Mesenchymal stem cell (in vitro differentiated cells and primary cell): Measurements from ENCODE around the gene ANO7.

Experiments
- DNase-seq: peaks from one replicate; pipeline ENCODE4 v3.0.0-alpha.2; 2013
- H2AFZ ChIP-seq: one replicate; pipeline ENCODE4 v1.6.1; 2013; ENCODE audit warnings: low read depth, mild to moderate bottlenecking, control low read depth, inconsistent platforms, low read length, moderate library complexity
- H2AK5ac ChIP-seq: 2 replicates; pipeline ENCODE4 v1.6.1; 2013; ENCODE audit warnings: low read length, moderate library complexity, mild to moderate bottlenecking, inconsistent platforms; ENCODE audit not compliant: severe bottlenecking
- H2BK120ac ChIP-seq: one replicate; pipeline ENCODE4 v1.6.1; 2013; ENCODE audit warnings: low read depth, mild to moderate bottlenecking, inconsistent platforms, low read length, moderate library complexity
- H2BK12ac ChIP-seq, 2 experiments: one replicate each; pipeline ENCODE4 v1.6.1; 2013; ENCODE audit warnings: inconsistent platforms in 2 of 2, low read length in 2 of 2, mild to moderate bottlenecking in 2 of 2, moderate library complexity in 2 of 2, control low read depth in 1 of 2
- H2BK15ac ChIP-seq: one replicate; pipeline ENCODE4 v1.6.1; 2013; ENCODE audit warnings: mild to moderate bottlenecking, low read depth, inconsistent platforms; ENCODE audit not compliant: poor library complexity, severe bottlenecking
- H2BK5ac ChIP-seq: 2 replicates; pipeline ENCODE4 v1.6.1; 2013; ENCODE audit warnings: low read depth, mild to moderate bottlenecking, low read length, control low read depth, inconsistent platforms; ENCODE audit not compliant: poor library complexity, severe bottlenecking
- H3K14ac ChIP-seq, 2 experiments: one replicate each; pipeline ENCODE4 v1.6.1; 2013; ENCODE audit warnings: inconsistent platforms in 2 of 2, low read length in 2 of 2, control low read depth in 1 of 2, mild to moderate bottlenecking in 1 of 2, moderate library complexity in 1 of 2
- H3K18ac ChIP-seq, 2 experiments: one replicate each; pipeline ENCODE4 v1.6.1; 2013; ENCODE audit warnings: inconsistent platforms in 2 of 2, low read length in 2 of 2, control low read depth in 1 of 2, low read depth in 1 of 2, mild to moderate bottlenecking in 1 of 2
- H3K23ac ChIP-seq, 2 experiments: one replicate each; pipeline ENCODE4 v1.6.1; 2013; ENCODE audit warnings: inconsistent platforms in 2 of 2, low read length in 2 of 2, mild to moderate bottlenecking in 2 of 2, moderate library complexity in 2 of 2, control low read depth in 1 of 2
- H3K27ac ChIP-seq: 2 replicates; pipeline ENCODE4 v1.5.1; 2013; ENCODE audit warnings: mild to moderate bottlenecking, moderate library complexity, low read length, control low read depth, inconsistent platforms; ENCODE audit not compliant: poor library complexity, severe bottlenecking
- H3K27me3 ChIP-seq, 2 experiments: 2 replicates each; pipeline versions ENCODE4 v1.6.1 to v1.7.0; 2013; ENCODE audit warnings: low read length in 2 of 2, mild to moderate bottlenecking in 2 of 2, moderate library complexity in 2 of 2, control low read depth in 1 of 2, inconsistent platforms in 1 of 2; ENCODE audit not compliant: control insufficient read depth in 1 of 2, insufficient read depth in 1 of 2
- H3K36me3 ChIP-seq, 2 experiments: 2 replicates each; pipeline versions ENCODE4 v1.6.1 to v1.7.0; 2013; ENCODE audit warnings: low read length in 2 of 2, control low read depth in 1 of 2, inconsistent platforms in 1 of 2, low read depth in 1 of 2, mild to moderate bottlenecking in 1 of 2; ENCODE audit not compliant: insufficient read depth in 2 of 2, control insufficient read depth in 1 of 2
- H3K4ac ChIP-seq, 2 experiments: one replicate each; pipeline ENCODE4 v1.6.1; 2013; ENCODE audit warnings: inconsistent platforms in 2 of 2, low read length in 2 of 2, mild to moderate bottlenecking in 2 of 2, moderate library complexity in 2 of 2, control low read depth in 1 of 2, low read depth in 1 of 2
- H3K4me1 ChIP-seq: 2 replicates; pipeline ENCODE4 v1.6.1; 2013; ENCODE audit warnings: low read depth, low read length, control low read depth; ENCODE audit not compliant: control insufficient read depth, insufficient read depth
- H3K4me2 ChIP-seq: 2 replicates; pipeline ENCODE4 v1.6.1; 2013; ENCODE audit warnings: low read length, mild to moderate bottlenecking, inconsistent platforms; ENCODE audit not compliant: poor library complexity, severe bottlenecking
- H3K4me3 ChIP-seq, 2 experiments: 2 replicates each; pipeline versions ENCODE4 v1.5.1 to v1.7.0; 2013; ENCODE audit warnings: low read length in 2 of 2, mild to moderate bottlenecking in 2 of 2, control low read depth in 1 of 2, low read depth in 1 of 2; ENCODE audit not compliant: insufficient read depth in 1 of 2
- H3K79me1 ChIP-seq: replicated peaks from 2 replicates; pipeline ENCODE4 v1.6.1; 2013; ENCODE audit warnings: mild to moderate bottlenecking, control low read depth, low read length, inconsistent platforms; ENCODE audit not compliant: poor library complexity, severe bottlenecking
- H3K9ac ChIP-seq: 2 replicates; pipeline ENCODE4 v1.7.0; 2013; ENCODE audit warnings: mild to moderate bottlenecking, low read length, moderate library complexity
- H3K9me3 ChIP-seq: 2 replicates; pipeline ENCODE4 v1.7.0; 2013; ENCODE audit warnings: mild to moderate bottlenecking, low read length; ENCODE audit not compliant: control insufficient read depth
- H4K8ac ChIP-seq: one replicate; pipeline ENCODE4 v1.6.1; 2013; ENCODE audit warnings: inconsistent platforms, mild to moderate bottlenecking, low read length, moderate library complexity
- H4K91ac ChIP-seq: one replicate; pipeline ENCODE4 v1.6.1; 2013; ENCODE audit warnings: mild to moderate bottlenecking, low read length, inconsistent platforms
- WGBS: methylation state at CpG from one replicate; pipeline ENCODE4 v1.1.7; 2013; ENCODE audit warnings: mixed read lengths; 5-methylcytosine and 5-hydroxymethylcytosine counted together

Gene ANO7

GRCh38 chr2:241153616-241154015 lies 34.9 kb upstream of the ANO7 start:
- peaks cover 28% of the 10 kb centered on the region for H3K79me1 ChIP-seq
- H3K9me3 ChIP-seq: no peaks in the 10 kb centered on the region
- no peak overlapping the region for H2AFZ ChIP-seq
- 67% methylated on average over 7 of the region's 7 CpGs for WGBS
- no peak overlapping the region for H3K9ac ChIP-seq
- no peak overlapping the region for H2BK120ac ChIP-seq
- H4K8ac ChIP-seq: no peak overlapping the region
- H4K91ac ChIP-seq: peak overlapping the region; percentile 82
- H3K23ac ChIP-seq: no peak overlapping the region
- no peak overlapping the region for H2BK15ac ChIP-seq
- DNase-seq: peak; percentile 6
- H2BK12ac ChIP-seq: no peak overlapping the region
- no peak overlapping the region for H3K4me3 ChIP-seq
- H2AK5ac ChIP-seq: no peak overlapping the region
- H3K27ac ChIP-seq: no peak overlapping the region
- peaks cover 16 to 33% of the 10 kb centered on the region in 2 experiments for H3K36me3 ChIP-seq
- H3K4ac ChIP-seq: no peak overlapping the region
- no peak overlapping the region for H2BK5ac ChIP-seq
- H3K14ac ChIP-seq: no peak overlapping the region
- peaks cover 22% of the 10 kb centered on the region for H3K4me1 ChIP-seq
- H3K27me3 ChIP-seq: no peaks in the 10 kb centered on the region
- H3K18ac ChIP-seq: no peak overlapping the region
- H3K4me2 ChIP-seq: no peak overlapping the region

- Histone ChIP-seq H3K9me3 (no peaks in the 10 kb centered on the region), H4K8ac (no peak overlapping the region), H2AK5ac (no peak overlapping the region), H3K23ac (no peak overlapping the region), H3K27ac (no peak overlapping the region), H3K79me1 (peaks cover 29% of the 10 kb centered on the region), H3K36me3 (peaks cover 22 to 45% of the 10 kb centered on the region in 2 experiments), H2BK12ac (no peak overlapping the region), H3K14ac (no peak overlapping the region), H3K4me1 (peaks cover 20% of the 10 kb centered on the region), H2BK5ac (no peak overlapping the region), H2BK15ac (no peak overlapping the region), H3K4ac (no peak overlapping the region), H3K18ac (no peak overlapping the region), H3K9ac (peak overlapping the region; percentile 35), H4K91ac (no peak overlapping the region), H3K27me3 (no peaks in the 10 kb centered on the region), H3K4me2 (no peak overlapping the region), H3K4me3 (no peak overlapping the region), H2BK120ac (no peak overlapping the region), H2AFZ (no peak overlapping the region)
- no peak for DNase-seq
- WGBS: 94% methylated on average over 4 of the region's 4 CpGs
These were observed 33.6 kb upstream of the ANO7 start for GRCh38 chr2:241154915-241155314.

- Histone ChIP-seq H3K4me2 (no peak overlapping the region), H3K4me1 (peaks cover 17% of the 10 kb centered on the region), H2AFZ (no peak overlapping the region), H3K4me3 (no peak overlapping the region), H3K4ac (no peak overlapping the region), H3K79me1 (peaks cover 25% of the 10 kb centered on the region), H2AK5ac (no peak overlapping the region), H2BK120ac (no peak overlapping the region), H2BK12ac (no peak overlapping the region), H3K23ac (no peak overlapping the region), H3K9me3 (no peaks in the 10 kb centered on the region), H3K27me3 (no peaks in the 10 kb centered on the region), H4K8ac (no peak overlapping the region), H3K27ac (no peak overlapping the region), H3K18ac (no peak overlapping the region), H2BK15ac (no peak overlapping the region), H2BK5ac (no peak overlapping the region), H4K91ac (no peak overlapping the region), H3K14ac (no peak overlapping the region), H3K9ac (no peak overlapping the region), H3K36me3 (peaks cover 23 to 53% of the 10 kb centered on the region in 2 experiments)
- no peak for DNase-seq
- 60% methylated on average over 1 of the region's 1 CpG for WGBS
These were observed 32.5 kb upstream of the ANO7 start for GRCh38 chr2:241155936-241156335.

- WGBS: 61% methylated on average over 5 of the region's 5 CpGs
- no peak for DNase-seq
- no peak overlapping the region for H2AK5ac ChIP-seq
These were observed 31.5 kb upstream of the ANO7 start for GRCh38 chr2:241156971-241157441.

More at GRCh38 chr2:241156971-241157441, 31.5 kb upstream of the ANO7 start:
- Histone ChIP-seq H2BK120ac (no peak overlapping the region), H3K18ac (no peak overlapping the region), H3K23ac (no peak overlapping the region), H4K8ac (no peak overlapping the region), H4K91ac (no peak overlapping the region), H3K14ac (no peak overlapping the region), H3K9me3 (no peaks in the 10 kb centered on the region), H3K36me3 (peaks cover 27 to 53% of the 10 kb centered on the region in 2 experiments), H3K4ac (no peak overlapping the region), H3K27me3 (no peaks in the 10 kb centered on the region), H2BK15ac (no peak overlapping the region), H3K4me2 (no peak overlapping the region), H2AFZ (no peak overlapping the region), H3K79me1 (peaks cover 18% of the 10 kb centered on the region), H3K4me3 (no peak overlapping the region), H2BK5ac (no peak overlapping the region), H3K9ac (peak overlapping the region; percentile 21), H2BK12ac (no peak overlapping the region), H3K4me1 (peaks cover 13% of the 10 kb centered on the region), H3K27ac (no peak overlapping the region)
